Measurements from ENCODE around the gene PIK3CB. TPM values are rescaled to one million over a fixed set of nuclear protein-coding genes. Genes with fewer than 3 reads are reported as not detected.

PIK3CB gene
- total and polyA plus RNA-seq, 10 of the 15 experiments (the other 5 are each of a cell fraction or from before 2014, with no cell fraction given) = 5.0 to 18.4 (median 10.4) TPM

GRCh38 chr3:138653567-138653966 lies 181.2 kb downstream of the PIK3CB start:
- no peak for FAIRE-seq
- intact Hi-C loops (cut with micrococcal nuclease; ENCODE audit: unreplicated experiment) (no loop called here), in situ Hi-C loops (cut with MboI) (no loop called here)

GRCh38 chr3:138649134-138649533 lies 185.6 kb downstream of the PIK3CB start:
- peaks cover 0 to 3% of the 10 kb centered on the region in 2 experiments for H3K36me3 ChIP-seq (ENCODE audit: control insufficient read depth in 2 of 2, insufficient read depth in 2 of 2, low read length in 1 of 2)
- no peak overlapping the region for H3K9ac ChIP-seq (ENCODE audit: control insufficient read depth, insufficient read depth, low read length)
- no peak overlapping the region for H3K4me2 ChIP-seq (ENCODE audit: control insufficient read depth, insufficient read depth)
- H3K4me3 ChIP-seq = no peak overlapping the region
- intact Hi-C loops (cut with micrococcal nuclease; ENCODE audit: unreplicated experiment) (no loop called here), in situ Hi-C loops (cut with MboI) (no loop called here)
- ChIA-PET POLR2A (no interaction called here), RAD21 (ENCODE audit: unreplicated experiment) (no interaction called here), SMC1A (ENCODE audit: uncharacterized antibody, unreplicated experiment) (no interaction called here), CTCF (no interaction called here)
- no peaks in the 10 kb centered on the region for H3K4me1 ChIP-seq (ENCODE audit: control insufficient read depth, insufficient read depth, low read length)
- FAIRE-seq (no peak), ATAC-seq (no peak), DNase-seq (ENCODE audit: low read depth, low spot score) (no peak)
- TF ChIP-seq PAX8 (IDR thresholded peaks at IDR 0.05) = no peak
- TF ChIP-seq PAX5 (IDR thresholded peaks at IDR 0.05; ENCODE audit: borderline replicate concordance, low read depth, low read length) = no peak
- TF ChIP-seq CREB1 (IDR thresholded peaks at IDR 0.05; ENCODE audit: low read depth) = no peak
- TF ChIP-seq ZBED1 (IDR thresholded peaks at IDR 0.05; ENCODE audit: borderline replicate concordance) = no peak
- BruUV-seq (replicated peaks) = no TSS peak
- WGBS (ENCODE audit: insufficient coverage, insufficient replicate concordance, low lambda C conversion rate, missing lambda C conversion rate) = 96% methylated on average over 5 of the region's 5 CpGs
- no peaks in the 10 kb centered on the region for H3K79me2 ChIP-seq (ENCODE audit: control insufficient read depth, insufficient read depth, low read length)
- no peaks in the 10 kb centered on the region for H3K27me3 ChIP-seq (replicated peaks in 1 of 2; ENCODE audit: control insufficient read depth in 2 of 2, insufficient read depth in 2 of 2, low read length in 1 of 2)
- H3K9me3 ChIP-seq (replicated peaks; ENCODE audit: control insufficient read depth, insufficient read depth, low read length) = peaks cover 8% of the 10 kb centered on the region
- no peaks in the 10 kb centered on the region for H4K20me1 ChIP-seq (ENCODE audit: control insufficient read depth, insufficient read depth)
- no peak overlapping the region for H2AFZ ChIP-seq (ENCODE audit: control insufficient read depth, low read depth, low read length)
- H3K27ac ChIP-seq (ENCODE audit: control insufficient read depth, insufficient read depth) = no peak overlapping the region

More at GRCh38 chr3:138653567-138653966, 181.2 kb downstream of the PIK3CB start:
- Histone ChIP-seq H4K20me1 (ENCODE audit: control insufficient read depth, insufficient read depth) (no peaks in the 10 kb centered on the region), H3K36me3 (ENCODE audit: control insufficient read depth in 2 of 2, insufficient read depth in 2 of 2, low read length in 1 of 2) (peaks cover 0 to 7% of the 10 kb centered on the region in 2 experiments), H3K79me2 (ENCODE audit: control insufficient read depth, insufficient read depth, low read length) (no peaks in the 10 kb centered on the region), H3K9ac (ENCODE audit: control insufficient read depth, insufficient read depth, low read length) (no peak overlapping the region), H3K27ac (ENCODE audit: control insufficient read depth, insufficient read depth) (no peak overlapping the region), H3K9me3 (replicated peaks; ENCODE audit: control insufficient read depth, insufficient read depth, low read length) (peaks cover 5% of the 10 kb centered on the region; the same call in 2 of the 3 replicates), H3K4me2 (ENCODE audit: control insufficient read depth, insufficient read depth) (no peak overlapping the region), H3K4me1 (ENCODE audit: control insufficient read depth, insufficient read depth, low read length) (no peaks in the 10 kb centered on the region), H3K27me3 (replicated peaks in 1 of 2; ENCODE audit: control insufficient read depth in 2 of 2, insufficient read depth in 2 of 2, low read length in 1 of 2) (no peaks in the 10 kb centered on the region), H3K4me3 (no peak overlapping the region), H2AFZ (ENCODE audit: control insufficient read depth, low read depth, low read length) (no peak overlapping the region)
- ATAC-seq = no peak
- ChIA-PET POLR2A (no interaction called here), RAD21 (ENCODE audit: unreplicated experiment) (no interaction called here), CTCF (no interaction called here), SMC1A (ENCODE audit: uncharacterized antibody, unreplicated experiment) (interaction anchor here (1.3 to 1.8 kb wide), 2 partner anchors 16 to 34 kb away, joined by 5 to 6 read pairs; no protein-coding TSS in a partner anchor)
- TF ChIP-seq E2F8 (IDR thresholded peaks at IDR 0.05; ENCODE audit: low read depth, partially characterized antibody) = no peak
- no TSS peak for BruUV-seq (replicated peaks)
- DNase-seq (ENCODE audit: low read depth, low spot score) = no peak
